Heart left ventricle (tissue), 16 donors: ENCODE results near the gene EMB. TPM values are rescaled to one million over a fixed set of nuclear protein-coding genes. Genes with fewer than 3 reads are reported as not detected.
"Not testable (repeated sequence)": the region's sequence is repeated elsewhere in the genome, so short reads cannot be mapped to it uniquely, and the experiment has no call there.

Experiments used
- ATAC-seq, 4 donors: fragments of 200-7000 bp; cut with Tn5 transposase; one replicate each; pipeline ENCODE4 v1.9.1; 2020 to 2022; ENCODE audit warnings: moderate library complexity in 4 of 4, mild to moderate bottlenecking in 3 of 4, moderate number of reproducible peaks in 1 of 4
- DNase-seq, 5 donors: peaks; one replicate each; pipeline ENCODE4 v3.0.0-alpha.2; 2020
- H3K27ac ChIP-seq, 12 donors: fragments of 200-600 bp; sonication (generic) in 4 of 12; one replicate each; pipeline versions ENCODE4 v1.5.0 to v1.8.0; 2016 to 2022; ENCODE audit warnings: mild to moderate bottlenecking in 2 of 12
- H3K27me3 ChIP-seq, 9 donors: fragments of 200-600 bp; sonication (generic) in 2 of 9; one replicate each; pipeline versions ENCODE4 v1.5.1 to v1.8.0; 2016 to 2022; ENCODE audit warnings: mild to moderate bottlenecking in 3 of 9
- H3K36me3 ChIP-seq, 9 donors: fragments of 200-600 bp; sonication (generic) in 2 of 9; one replicate each; pipeline versions ENCODE4 v1.5.0 to v1.8.0; 2018 to 2022; ENCODE audit warnings: mild to moderate bottlenecking in 2 of 9
- H3K4me1 ChIP-seq, 12 donors: fragments of 200-600 bp; sonication (generic) in 4 of 12; one replicate each; pipeline versions ENCODE4 v1.5.0 to v1.8.0; 2016 to 2022; ENCODE audit warnings: mild to moderate bottlenecking in 3 of 12
- H3K4me3 ChIP-seq, 12 donors: fragments of 200-600 bp; sonication (generic) in 4 of 12; one replicate each; pipeline versions ENCODE4 v1.5.0 to v1.8.0; 2017 to 2022; ENCODE audit warnings: mild to moderate bottlenecking in 9 of 12, moderate library complexity in 4 of 12
- H3K9me3 ChIP-seq, 12 donors: fragments of 200-600 bp; sonication (generic) in 4 of 12; one replicate each; pipeline versions ENCODE4 v1.5.0 to v1.8.0; 2016 to 2022; ENCODE audit warnings: mild to moderate bottlenecking in 1 of 12
- POLR2A ChIP-seq, 2 donors: fragments of 450-650 bp; IDR thresholded peaks; one replicate each; pipeline ENCODE4 v1.6.1; 2017; ENCODE audit warnings: antibody characterized with exemption in 2 of 2, mild to moderate bottlenecking in 2 of 2, moderate library complexity in 2 of 2
- WGBS, 4 donors: extraction: QIAGEN DNeasy Blood & Tissue Kit in 2 of 4; methylation state at CpG; one replicate each; pipeline versions ENCODE4 v1.1.5 to v1.1.7; 2013 to 2018; 5-methylcytosine and 5-hydroxymethylcytosine counted together
- intact Hi-C, 10 donors: fragments of 100-400 bp; cut with DNase I; formaldehyde crosslinking; loops; one replicate each; pipeline versions ENCODE4 v1.11.1 to v1.14.2; 2022
- polyA plus RNA-seq, 2 donors: library from polyadenylated mRNA; stranded (reverse); fragments of 200-250 nt; gene quantifications; one replicate each; pipeline ENCODE4 v1.2.3, GENCODE V29; 2013
- total RNA-seq, 9 donors: library from RNA; depleted of rRNA in 2 of 9; stranded (reverse); fragments of >200 nt in 2 of 9; fragmentation: NEBNext Ultra II Directional in 3 of 9; extraction: Animal tissue kit (Norgen Biotek cat#: 25700) in 3 of 9; gene quantifications; one replicate each; pipeline versions ENCODE4 v1.1.0 to v1.2.4, GENCODE V29; 2016 to 2023
- TF ChIP-seq, protein P1 (sequence below), 12 donors: fragments of 200-600 bp; sonication (generic) in 4 of 12; IDR thresholded peaks; one replicate each; pipeline versions ENCODE4 v1.5.0 to v1.8.0; 2018 to 2022; ENCODE audit warnings: antibody characterized with exemption in 12 of 12, mild to moderate bottlenecking in 5 of 12
- donor health status: ischemic (EF 13 %, LVEDD 7.1; RV severe dilation, severe dysfunction).
- donor health status: healthy with polysubstance abuse.
- donor health status: DM: no; HTN: yes; CAD: no.
- donor health status: DM: no; HTN: no; CAD: no.
- donor health status: ischemic (EF 25% LVEDD 6.9; RV normal size, moderate dysfunction).
- donor health status: ischemic (EF 25% LVEDD 5.7; RV mildly dilated, moderate dysfunction).
- donor health status: healthy.
- donor health status: DM: yes; HTN: yes; CAD: no.
- donor health status: ischemic (EF 35%, LVEDD 5.7; RV mildly dilated, moderate dysfunction).
- donor health status: nonischemic (EF 11% LVEDD 7.7; RV severe dilation, severe dysfunction).
- donor health status: DM: yes; HTN: yes; CAD: no.
- donor health status: PGD.
- donor health status: ischemic (EF 29% LVEDD 5.4; RV normal size, mild dysfunction).
- donor health status: nonischemic (EF 23%, LVEDD 6.1; RV moderate dilation, normal function).

The EMB gene
- total and polyA plus RNA-seq, 11 donors, result 0.94 to 44.6 (median 10.5) TPM

DNA sequence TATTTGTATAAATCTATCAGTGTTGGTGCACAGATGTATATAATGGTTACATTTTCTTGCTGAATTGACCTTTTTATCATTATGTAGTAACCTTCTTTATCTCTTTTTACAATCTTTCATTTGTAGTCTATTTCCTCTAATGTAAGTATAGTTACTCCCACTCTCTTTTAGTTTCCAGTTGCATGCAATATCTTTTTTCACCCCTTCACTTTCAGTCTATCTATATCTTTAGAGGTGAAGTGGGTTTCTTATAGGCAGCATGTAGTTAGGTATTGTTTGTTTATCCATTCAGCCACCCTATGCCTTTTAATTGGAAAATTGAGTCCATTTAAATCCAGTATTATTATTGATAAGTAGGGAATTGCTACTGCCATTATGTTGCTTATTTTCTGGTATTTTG lies 6.1 kb upstream of the EMB start:
- intact Hi-C loops, result loop anchor here in 1 of 10 donors (10.0 kb wide), 1 partner anchor 68 kb away; no protein-coding TSS in a partner anchor
- Histone ChIP-seq H3K9me3 (peaks cover 0 to 4% (median 0%) of the 10 kb centered on the region in 12 donors), H3K27ac (no peak overlapping the region), H3K36me3 (no peaks in the 10 kb centered on the region), H3K27me3 (no peaks in the 10 kb centered on the region), H3K4me3 (no peak overlapping the region), H3K4me1 (peaks cover 0 to 32% (median 0%) of the 10 kb centered on the region in 12 donors)
- DNase-seq (no peak), ATAC-seq (no peak)
- TF ChIP-seq, protein P1, sequence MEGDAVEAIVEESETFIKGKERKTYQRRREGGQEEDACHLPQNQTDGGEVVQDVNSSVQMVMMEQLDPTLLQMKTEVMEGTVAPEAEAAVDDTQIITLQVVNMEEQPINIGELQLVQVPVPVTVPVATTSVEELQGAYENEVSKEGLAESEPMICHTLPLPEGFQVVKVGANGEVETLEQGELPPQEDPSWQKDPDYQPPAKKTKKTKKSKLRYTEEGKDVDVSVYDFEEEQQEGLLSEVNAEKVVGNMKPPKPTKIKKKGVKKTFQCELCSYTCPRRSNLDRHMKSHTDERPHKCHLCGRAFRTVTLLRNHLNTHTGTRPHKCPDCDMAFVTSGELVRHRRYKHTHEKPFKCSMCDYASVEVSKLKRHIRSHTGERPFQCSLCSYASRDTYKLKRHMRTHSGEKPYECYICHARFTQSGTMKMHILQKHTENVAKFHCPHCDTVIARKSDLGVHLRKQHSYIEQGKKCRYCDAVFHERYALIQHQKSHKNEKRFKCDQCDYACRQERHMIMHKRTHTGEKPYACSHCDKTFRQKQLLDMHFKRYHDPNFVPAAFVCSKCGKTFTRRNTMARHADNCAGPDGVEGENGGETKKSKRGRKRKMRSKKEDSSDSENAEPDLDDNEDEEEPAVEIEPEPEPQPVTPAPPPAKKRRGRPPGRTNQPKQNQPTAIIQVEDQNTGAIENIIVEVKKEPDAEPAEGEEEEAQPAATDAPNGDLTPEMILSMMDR (IDR thresholded peaks at IDR 0.05), result no peak
- no peak for TF ChIP-seq POLR2A (IDR thresholded peaks at IDR 0.05)

- peaks cover 0 to 9% (median 0%) of the 10 kb centered on the region in 9 donors for H3K27me3 ChIP-seq
- 81 to 94% (median 88%) methylated on average over 6 of the region's 6 CpGs for WGBS, 4 donors
- ATAC-seq (peak in 1 of 4 donors; percentile 38), DNase-seq (no peak)
- peaks cover 0 to 39% (median 0%) of the 10 kb centered on the region in 12 donors for H3K4me1 ChIP-seq
- no peaks in the 10 kb centered on the region for H3K36me3 ChIP-seq
- peaks cover 0 to 4% (median 0%) of the 10 kb centered on the region in 12 donors for H3K9me3 ChIP-seq
- H3K4me3 ChIP-seq, result no peak overlapping the region
- TF ChIP-seq POLR2A (IDR thresholded peaks at IDR 0.05), result no peak
- TF ChIP-seq, protein P1 (IDR thresholded peaks at IDR 0.05), result no peak
- intact Hi-C loops, result loop anchor here in 1 of 10 donors (10.0 kb wide), 1 partner anchor 69 kb away; no protein-coding TSS in a partner anchor
- peak overlapping the region in 1 of 12 donors; percentile 65 for H3K27ac ChIP-seq
Measured at GRCh38 chr5:50445296-50445949, 4.3 kb upstream of the EMB start.

- H3K36me3 ChIP-seq, DNase-seq, H3K9me3 ChIP-seq, H3K4me3 ChIP-seq, H3K27ac ChIP-seq, ATAC-seq: not testable (repeated sequence)
- Histone ChIP-seq H3K27me3 (peaks cover 0 to 14% (median 0%) of the 10 kb centered on the region in 9 donors), H3K4me1 (peaks cover 0 to 38% (median 0%) of the 10 kb centered on the region in 12 donors)
- intact Hi-C loops, result loop anchor here in 1 of 10 donors (10.0 kb wide), 1 partner anchor 72 kb away; no protein-coding TSS in a partner anchor
- WGBS, 4 donors, result 34 to 59% (median 49%) methylated on average over 3 to 4 of the region's 4 CpGs
Measured at GRCh38 chr5:50442559-50443539, 1.8 kb upstream of the EMB start.

GRCh38 chr5:50441493-50441955 lies 436 bp upstream of the EMB start:
- ATAC-seq (no peak), DNase-seq (no peak)
- Histone ChIP-seq H3K27ac (peak overlapping the region in 5 of 12 donors; percentile 4 to 87 (median 56)), H3K4me1 (peaks cover 0 to 38% (median 0%) of the 10 kb centered on the region in 12 donors), H3K9me3 (no peaks in the 10 kb centered on the region), H3K4me3 (peak overlapping the region; percentile 41 to 67 (median 58)), H3K27me3 (peaks cover 0 to 14% (median 0%) of the 10 kb centered on the region in 9 donors), H3K36me3 (no peaks in the 10 kb centered on the region)
- no peak for TF ChIP-seq POLR2A (IDR thresholded peaks at IDR 0.05)
- TF ChIP-seq, protein P1 (IDR thresholded peaks at IDR 0.05), result no peak
- WGBS, 4 donors, result 15 to 34% (median 27%) methylated on average over 9 of the region's 9 CpGs
- intact Hi-C loops, result loop anchor here in 1 of 10 donors (10.0 kb wide), 1 partner anchor 73 kb away; no protein-coding TSS in a partner anchor
